Measurements from ENCODE around the gene CLMP. TPM values are rescaled to one million over a fixed set of nuclear protein-coding genes. Genes with fewer than 3 reads are reported as not detected.

CLMP gene
- total RNA-seq, 1 experiment from 2014 or later: not detected

DNA sequence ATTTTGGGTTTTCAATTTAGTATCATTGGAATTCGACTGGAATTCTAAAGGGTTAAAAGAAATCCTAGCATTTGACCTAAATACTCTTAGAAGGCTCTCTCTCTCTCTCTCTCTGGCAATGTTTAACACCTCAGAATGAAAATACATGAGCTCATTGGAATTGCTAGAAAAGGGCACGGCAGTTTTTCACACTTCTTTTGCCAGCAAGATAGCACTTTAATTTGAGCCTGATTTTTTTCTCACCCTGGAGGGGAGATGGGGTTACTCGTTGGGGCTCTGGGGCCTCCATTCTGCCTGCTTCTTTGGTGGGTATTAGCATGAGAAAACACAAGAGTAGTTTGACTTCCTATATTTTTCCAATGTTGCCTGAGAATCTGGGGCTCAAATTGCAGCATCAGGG, 22.8 kb upstream of the CLMP start:
- intact Hi-C loops (cut with micrococcal nuclease; ENCODE audit: unreplicated experiment): no loop called here
- no peak overlapping the region for H3K4me3 Mint-ChIP-seq (ENCODE audit: low read depth, unreplicated experiment)
- no peak overlapping the region for H3K27ac Mint-ChIP-seq (ENCODE audit: unreplicated experiment)
- peaks cover 15% of the 10 kb centered on the region for H3K4me1 Mint-ChIP-seq (ENCODE audit: low read depth, unreplicated experiment)
- BruUV-seq (replicated peaks): no TSS peak
- peaks cover 2% of the 10 kb centered on the region for H3K9me3 Mint-ChIP-seq (ENCODE audit: low read depth, unreplicated experiment)
- no peaks in the 10 kb centered on the region for H3K36me3 Mint-ChIP-seq (ENCODE audit: insufficient read depth, unreplicated experiment)
- CTCF ChIA-PET: no interaction called here
- no peak for DNase-seq
- TF ChIP-seq, protein P1, sequence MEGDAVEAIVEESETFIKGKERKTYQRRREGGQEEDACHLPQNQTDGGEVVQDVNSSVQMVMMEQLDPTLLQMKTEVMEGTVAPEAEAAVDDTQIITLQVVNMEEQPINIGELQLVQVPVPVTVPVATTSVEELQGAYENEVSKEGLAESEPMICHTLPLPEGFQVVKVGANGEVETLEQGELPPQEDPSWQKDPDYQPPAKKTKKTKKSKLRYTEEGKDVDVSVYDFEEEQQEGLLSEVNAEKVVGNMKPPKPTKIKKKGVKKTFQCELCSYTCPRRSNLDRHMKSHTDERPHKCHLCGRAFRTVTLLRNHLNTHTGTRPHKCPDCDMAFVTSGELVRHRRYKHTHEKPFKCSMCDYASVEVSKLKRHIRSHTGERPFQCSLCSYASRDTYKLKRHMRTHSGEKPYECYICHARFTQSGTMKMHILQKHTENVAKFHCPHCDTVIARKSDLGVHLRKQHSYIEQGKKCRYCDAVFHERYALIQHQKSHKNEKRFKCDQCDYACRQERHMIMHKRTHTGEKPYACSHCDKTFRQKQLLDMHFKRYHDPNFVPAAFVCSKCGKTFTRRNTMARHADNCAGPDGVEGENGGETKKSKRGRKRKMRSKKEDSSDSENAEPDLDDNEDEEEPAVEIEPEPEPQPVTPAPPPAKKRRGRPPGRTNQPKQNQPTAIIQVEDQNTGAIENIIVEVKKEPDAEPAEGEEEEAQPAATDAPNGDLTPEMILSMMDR (IDR thresholded peaks at IDR 0.05; ENCODE audit: unreplicated experiment): no peak
- no peaks in the 10 kb centered on the region for H3K27me3 Mint-ChIP-seq (ENCODE audit: unreplicated experiment)

- peaks cover 15% of the 10 kb centered on the region for H3K4me1 Mint-ChIP-seq (ENCODE audit: low read depth, unreplicated experiment)
- TF ChIP-seq, protein P1 (IDR thresholded peaks at IDR 0.05; ENCODE audit: unreplicated experiment): no peak
- CTCF ChIA-PET: no interaction called here
- no TSS peak for BruUV-seq (replicated peaks)
- H3K27me3 Mint-ChIP-seq (ENCODE audit: unreplicated experiment): no peaks in the 10 kb centered on the region
- H3K27ac Mint-ChIP-seq (ENCODE audit: unreplicated experiment): no peak overlapping the region
- intact Hi-C loops (cut with micrococcal nuclease; ENCODE audit: unreplicated experiment): no loop called here
- no peak for DNase-seq
- H3K36me3 Mint-ChIP-seq (ENCODE audit: insufficient read depth, unreplicated experiment): no peaks in the 10 kb centered on the region
- no peaks in the 10 kb centered on the region for H3K9me3 Mint-ChIP-seq (ENCODE audit: low read depth, unreplicated experiment)
- H3K4me3 Mint-ChIP-seq (ENCODE audit: low read depth, unreplicated experiment): no peak overlapping the region
These were observed 21.2 kb upstream of the CLMP start for GRCh38 chr11:123216249-123216648.

GRCh38 chr11:123214940-123215339, 19.9 kb upstream of the CLMP start:
- intact Hi-C loops (cut with micrococcal nuclease; ENCODE audit: unreplicated experiment): no loop called here
- Mint-ChIP-seq H3K36me3 (ENCODE audit: insufficient read depth, unreplicated experiment) (no peaks in the 10 kb centered on the region), H3K27ac (ENCODE audit: unreplicated experiment) (no peak overlapping the region), H3K27me3 (ENCODE audit: unreplicated experiment) (peaks cover under 1% of the 10 kb centered on the region), H3K9me3 (ENCODE audit: low read depth, unreplicated experiment) (no peaks in the 10 kb centered on the region), H3K4me3 (ENCODE audit: low read depth, unreplicated experiment) (no peak overlapping the region), H3K4me1 (ENCODE audit: low read depth, unreplicated experiment) (peaks cover 15% of the 10 kb centered on the region)
- TF ChIP-seq, protein P1 (IDR thresholded peaks at IDR 0.05; ENCODE audit: unreplicated experiment): no peak
- no TSS peak for BruUV-seq (replicated peaks)
- DNase-seq: no peak
- CTCF ChIA-PET: no interaction called here

DNA sequence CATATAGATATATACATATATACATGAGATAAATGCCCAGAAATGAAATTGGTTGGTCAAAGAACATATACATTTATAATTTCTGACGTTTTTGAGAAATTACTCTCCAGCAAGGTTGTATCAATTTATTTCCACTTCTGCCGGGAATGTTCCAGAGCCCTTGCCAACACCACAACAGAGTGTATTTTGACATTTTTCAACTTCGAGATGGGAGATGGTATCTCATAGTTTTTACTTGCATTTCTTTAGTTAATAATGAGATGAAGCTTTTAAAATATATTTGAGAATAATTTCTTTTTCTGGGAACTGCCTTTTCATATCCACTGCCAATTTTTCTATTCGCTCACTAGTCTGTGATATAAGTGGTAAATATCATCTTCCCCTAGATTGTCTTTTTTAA, 19.3 kb upstream of the CLMP start:
- Mint-ChIP-seq H3K9me3 (ENCODE audit: low read depth, unreplicated experiment) (no peaks in the 10 kb centered on the region), H3K4me1 (ENCODE audit: low read depth, unreplicated experiment) (peaks cover 15% of the 10 kb centered on the region), H3K36me3 (ENCODE audit: insufficient read depth, unreplicated experiment) (no peaks in the 10 kb centered on the region), H3K4me3 (ENCODE audit: low read depth, unreplicated experiment) (no peak overlapping the region), H3K27me3 (ENCODE audit: unreplicated experiment) (peaks cover 6% of the 10 kb centered on the region), H3K27ac (ENCODE audit: unreplicated experiment) (no peak overlapping the region)
- CTCF ChIA-PET: no interaction called here
- intact Hi-C loops (cut with micrococcal nuclease; ENCODE audit: unreplicated experiment): no loop called here
- DNase-seq: no peak
- no TSS peak for BruUV-seq (replicated peaks)
- TF ChIP-seq, protein P1 (IDR thresholded peaks at IDR 0.05; ENCODE audit: unreplicated experiment): no peak

Data from Calu3 (cell line).